Left forelimb (tissue), 1 donor: ENCODE data around the gene CGAS.
"Not testable (repeated sequence)": the region's sequence is repeated elsewhere in the genome, so short reads cannot be mapped to it uniquely, and the experiment has no call there.

Experiments used
- DNase-seq: peaks from one replicate; pipeline ENCODE4 v3.0.0-alpha.2; 2018; ENCODE audit warnings: low spot score

CGAS gene

GRCh38 chr6:73394577-73395354 is 57.3 kb downstream of the CGAS start, which contains the start of gene DDX43:
DDX43 (plus strand) TSS chr6:73394828; CDS start chr6:73394906, 78 bp downstream.
- no peak for DNase-seq

GRCh38 chr6:73393278-73393677 is 58.8 kb downstream of the CGAS start:
- DNase-seq, result no peak

GRCh38 chr6:73392188-73392587 is 59.9 kb downstream of the CGAS start:
- not testable (repeated sequence) for DNase-seq

- no peak for DNase-seq
Observed at GRCh38 chr6:73391675-73392074, 60.4 kb downstream of the CGAS start.

GRCh38 chr6:73389854-73390253 is 62.2 kb downstream of the CGAS start:
- DNase-seq, result no peak

GRCh38 chr6:73388800-73389512 is 63.1 kb downstream of the CGAS start:
- DNase-seq, result no peak

GRCh38 chr6:73388433-73388799 is 63.7 kb downstream of the CGAS start:
- DNase-seq, result no peak

GRCh38 chr6:73382462-73383113 is 69.5 kb downstream of the CGAS start:
- no peak for DNase-seq

GRCh38 chr6:73381531-73381930 is 70.6 kb downstream of the CGAS start:
- not testable (repeated sequence) for DNase-seq

GRCh38 chr6:73377225-73377624 is 74.9 kb downstream of the CGAS start:
- DNase-seq, result no peak

GRCh38 chr6:73375216-73375615 is 76.9 kb downstream of the CGAS start:
- no peak for DNase-seq
